Hepatocyte (in vitro differentiated cells): Measurements from ENCODE around the gene MIX23.

Source experiments
- EZH2 ChIP-seq: fragments of 200-600 bp; sonication (generic); IDR thresholded peaks from 2 replicates; pipeline ENCODE4 v1.6.1; 2016; ENCODE audit warnings: antibody characterized with exemption, mild to moderate bottlenecking, borderline replicate concordance
- EZH2phosphoT487 ChIP-seq: fragments of 200-600 bp; sonication (generic); IDR thresholded peaks from one replicate; pipeline ENCODE4 v1.6.1; 2018; ENCODE audit warnings: antibody characterized with exemption, mild to moderate bottlenecking, low read depth, moderate library complexity; ENCODE audit not compliant: unreplicated experiment, severe bottlenecking
- TF ChIP-seq, protein P1 (sequence below): fragments of 200-600 bp; sonication (generic); IDR thresholded peaks from 2 replicates; pipeline ENCODE4 v1.5.1; 2016; ENCODE audit warnings: antibody characterized with exemption, mild to moderate bottlenecking; ENCODE audit not compliant: poor library complexity

DNA sequence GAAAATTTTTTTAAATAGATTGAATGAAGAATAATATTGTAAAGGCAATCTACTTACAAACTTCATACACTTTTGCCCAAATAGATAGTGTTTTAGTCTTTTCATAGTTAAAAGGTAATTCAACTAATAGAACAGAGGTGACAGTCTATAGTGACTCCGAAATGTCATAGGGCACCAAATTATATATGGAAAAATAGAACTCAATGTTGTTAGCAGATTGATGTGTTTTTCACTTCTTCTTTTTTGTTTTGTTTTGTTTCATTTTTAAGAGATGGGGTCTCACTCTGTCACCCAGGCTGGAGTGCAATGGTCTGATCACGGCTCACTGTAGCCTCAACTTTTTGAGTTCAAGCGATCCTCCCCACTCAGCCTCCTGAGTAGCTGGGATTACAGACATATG, 57.3 kb downstream of the MIX23 start:
- TF ChIP-seq, protein P1, sequence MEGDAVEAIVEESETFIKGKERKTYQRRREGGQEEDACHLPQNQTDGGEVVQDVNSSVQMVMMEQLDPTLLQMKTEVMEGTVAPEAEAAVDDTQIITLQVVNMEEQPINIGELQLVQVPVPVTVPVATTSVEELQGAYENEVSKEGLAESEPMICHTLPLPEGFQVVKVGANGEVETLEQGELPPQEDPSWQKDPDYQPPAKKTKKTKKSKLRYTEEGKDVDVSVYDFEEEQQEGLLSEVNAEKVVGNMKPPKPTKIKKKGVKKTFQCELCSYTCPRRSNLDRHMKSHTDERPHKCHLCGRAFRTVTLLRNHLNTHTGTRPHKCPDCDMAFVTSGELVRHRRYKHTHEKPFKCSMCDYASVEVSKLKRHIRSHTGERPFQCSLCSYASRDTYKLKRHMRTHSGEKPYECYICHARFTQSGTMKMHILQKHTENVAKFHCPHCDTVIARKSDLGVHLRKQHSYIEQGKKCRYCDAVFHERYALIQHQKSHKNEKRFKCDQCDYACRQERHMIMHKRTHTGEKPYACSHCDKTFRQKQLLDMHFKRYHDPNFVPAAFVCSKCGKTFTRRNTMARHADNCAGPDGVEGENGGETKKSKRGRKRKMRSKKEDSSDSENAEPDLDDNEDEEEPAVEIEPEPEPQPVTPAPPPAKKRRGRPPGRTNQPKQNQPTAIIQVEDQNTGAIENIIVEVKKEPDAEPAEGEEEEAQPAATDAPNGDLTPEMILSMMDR, result no peak
- TF ChIP-seq EZH2, result no peak
- TF ChIP-seq EZH2phosphoT487, result no peak
